HL-60 (cell line): ENCODE measurements around the gene CCDC57.

Source experiments
- DNase-seq, 2 experiments: peaks; one replicate each; pipeline ENCODE4 v3.0.0-alpha.2; 2010 to 2020; ENCODE audit warnings: low read depth in 1 of 2, low spot score in 1 of 2
- H3K27ac ChIP-seq: fragments of 250-450 bp; sonication (Bioruptor Pico); replicated peaks from 2 replicates; pipeline ENCODE4 v1.5.1; 2020; ENCODE audit warnings: mild to moderate bottlenecking, moderate library complexity
- H3K27me3 ChIP-seq: fragments of 250-450 bp; sonication (Bioruptor Pico); 2 replicates; pipeline ENCODE4 v1.5.1; 2021; ENCODE audit warnings: mild to moderate bottlenecking, moderate library complexity; ENCODE audit not compliant: insufficient read depth, poor library complexity, severe bottlenecking
- H3K4me3 ChIP-seq: replicated peaks from 2 replicates; pipeline ENCODE4 v1.5.1; 2011; ENCODE audit warnings: mild to moderate bottlenecking, control low read depth, low read length; ENCODE audit not compliant: insufficient read depth
- GABPA ChIP-seq: IDR thresholded peaks from 2 replicates; pipeline ENCODE4 v1.6.1; 2012; ENCODE audit warnings: low read depth
- POLR2AphosphoS5 ChIP-seq: IDR thresholded peaks from 2 replicates; pipeline ENCODE4 v1.6.1; 2012; ENCODE audit warnings: low read depth
- SPI1 ChIP-seq: IDR thresholded peaks from 2 replicates; pipeline ENCODE4 v1.6.1; 2012; ENCODE audit warnings: low read depth, mild to moderate bottlenecking, borderline replicate concordance
- TF ChIP-seq, protein P1 (sequence below): IDR thresholded peaks from 2 replicates; pipeline ENCODE4 v1.6.1; 2012; ENCODE audit warnings: low read depth; ENCODE audit not compliant: insufficient replicate concordance
- TF ChIP-seq, protein P2 (sequence below): IDR thresholded peaks from one replicate; pipeline ENCODE4 v1.5.1; 2011; ENCODE audit warnings: low read length, control low read depth, inconsistent platforms; ENCODE audit not compliant: insufficient read depth

CCDC57 gene

DNA sequence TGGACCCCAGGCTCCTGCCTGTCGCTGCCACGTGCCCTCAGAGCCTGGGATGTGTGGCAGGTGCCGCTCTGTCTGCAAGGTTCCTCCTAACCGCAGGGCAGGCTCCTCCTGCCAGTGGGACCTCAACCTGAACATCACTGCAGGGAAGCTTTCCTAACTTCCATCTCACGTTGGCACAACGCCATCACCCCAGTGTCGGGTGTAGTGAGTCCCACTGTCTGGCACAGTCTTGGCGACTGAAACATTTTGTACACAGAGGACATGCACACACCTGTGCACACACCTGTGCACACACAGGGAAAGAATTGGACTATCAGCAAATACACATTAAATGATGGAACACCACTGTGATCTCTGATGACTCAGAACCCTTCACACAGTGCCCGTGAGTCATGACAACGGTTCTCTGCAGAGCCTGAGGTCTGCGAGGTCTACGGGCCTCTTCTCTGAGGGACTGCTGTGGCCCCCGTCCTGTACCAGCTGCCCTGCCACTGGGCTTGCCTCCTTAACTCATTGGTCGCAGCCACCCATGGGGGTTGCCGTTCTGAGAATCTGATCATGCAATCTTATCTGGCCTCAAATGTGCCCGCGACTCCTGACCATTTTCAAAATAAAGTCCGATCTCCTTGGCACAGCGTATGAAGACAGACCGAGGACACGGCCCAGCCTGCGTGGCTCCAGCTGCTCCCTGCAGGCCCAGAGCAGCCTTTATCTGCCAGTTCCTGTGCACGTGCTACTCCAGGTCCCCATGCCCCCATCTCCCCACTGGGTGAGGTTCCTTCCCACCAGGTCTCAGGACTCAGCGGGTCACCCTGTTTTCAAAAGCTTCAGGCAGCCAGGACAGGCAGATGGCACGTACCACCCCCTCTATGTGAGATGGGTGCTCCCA lies 7.6 kb downstream of the CCDC57 start:
- TF ChIP-seq, protein P1, sequence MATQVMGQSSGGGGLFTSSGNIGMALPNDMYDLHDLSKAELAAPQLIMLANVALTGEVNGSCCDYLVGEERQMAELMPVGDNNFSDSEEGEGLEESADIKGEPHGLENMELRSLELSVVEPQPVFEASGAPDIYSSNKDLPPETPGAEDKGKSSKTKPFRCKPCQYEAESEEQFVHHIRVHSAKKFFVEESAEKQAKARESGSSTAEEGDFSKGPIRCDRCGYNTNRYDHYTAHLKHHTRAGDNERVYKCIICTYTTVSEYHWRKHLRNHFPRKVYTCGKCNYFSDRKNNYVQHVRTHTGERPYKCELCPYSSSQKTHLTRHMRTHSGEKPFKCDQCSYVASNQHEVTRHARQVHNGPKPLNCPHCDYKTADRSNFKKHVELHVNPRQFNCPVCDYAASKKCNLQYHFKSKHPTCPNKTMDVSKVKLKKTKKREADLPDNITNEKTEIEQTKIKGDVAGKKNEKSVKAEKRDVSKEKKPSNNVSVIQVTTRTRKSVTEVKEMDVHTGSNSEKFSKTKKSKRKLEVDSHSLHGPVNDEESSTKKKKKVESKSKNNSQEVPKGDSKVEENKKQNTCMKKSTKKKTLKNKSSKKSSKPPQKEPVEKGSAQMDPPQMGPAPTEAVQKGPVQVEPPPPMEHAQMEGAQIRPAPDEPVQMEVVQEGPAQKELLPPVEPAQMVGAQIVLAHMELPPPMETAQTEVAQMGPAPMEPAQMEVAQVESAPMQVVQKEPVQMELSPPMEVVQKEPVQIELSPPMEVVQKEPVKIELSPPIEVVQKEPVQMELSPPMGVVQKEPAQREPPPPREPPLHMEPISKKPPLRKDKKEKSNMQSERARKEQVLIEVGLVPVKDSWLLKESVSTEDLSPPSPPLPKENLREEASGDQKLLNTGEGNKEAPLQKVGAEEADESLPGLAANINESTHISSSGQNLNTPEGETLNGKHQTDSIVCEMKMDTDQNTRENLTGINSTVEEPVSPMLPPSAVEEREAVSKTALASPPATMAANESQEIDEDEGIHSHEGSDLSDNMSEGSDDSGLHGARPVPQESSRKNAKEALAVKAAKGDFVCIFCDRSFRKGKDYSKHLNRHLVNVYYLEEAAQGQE: no peak
- TF ChIP-seq POLR2AphosphoS5: 0 out of 2 replicates have a peak, but pooled peaks have one; percentile 9
- Histone ChIP-seq H3K4me3 (no peak overlapping the region), H3K27ac (no peak overlapping the region), H3K27me3 (no peaks in the 10 kb centered on the region)
- DNase-seq: peak; percentile 47 to 63

GRCh38 chr17:82203920-82204319 lies 8.7 kb downstream of the CCDC57 start:
- no peaks in the 10 kb centered on the region for H3K27me3 ChIP-seq
- H3K27ac ChIP-seq: no peak overlapping the region
- no peak for DNase-seq
- TF ChIP-seq, protein P1: no peak
- TF ChIP-seq POLR2AphosphoS5 (no peak), SPI1 (no peak), GABPA (no peak)
- TF ChIP-seq, protein P2, sequence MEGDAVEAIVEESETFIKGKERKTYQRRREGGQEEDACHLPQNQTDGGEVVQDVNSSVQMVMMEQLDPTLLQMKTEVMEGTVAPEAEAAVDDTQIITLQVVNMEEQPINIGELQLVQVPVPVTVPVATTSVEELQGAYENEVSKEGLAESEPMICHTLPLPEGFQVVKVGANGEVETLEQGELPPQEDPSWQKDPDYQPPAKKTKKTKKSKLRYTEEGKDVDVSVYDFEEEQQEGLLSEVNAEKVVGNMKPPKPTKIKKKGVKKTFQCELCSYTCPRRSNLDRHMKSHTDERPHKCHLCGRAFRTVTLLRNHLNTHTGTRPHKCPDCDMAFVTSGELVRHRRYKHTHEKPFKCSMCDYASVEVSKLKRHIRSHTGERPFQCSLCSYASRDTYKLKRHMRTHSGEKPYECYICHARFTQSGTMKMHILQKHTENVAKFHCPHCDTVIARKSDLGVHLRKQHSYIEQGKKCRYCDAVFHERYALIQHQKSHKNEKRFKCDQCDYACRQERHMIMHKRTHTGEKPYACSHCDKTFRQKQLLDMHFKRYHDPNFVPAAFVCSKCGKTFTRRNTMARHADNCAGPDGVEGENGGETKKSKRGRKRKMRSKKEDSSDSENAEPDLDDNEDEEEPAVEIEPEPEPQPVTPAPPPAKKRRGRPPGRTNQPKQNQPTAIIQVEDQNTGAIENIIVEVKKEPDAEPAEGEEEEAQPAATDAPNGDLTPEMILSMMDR: no peak
- H3K4me3 ChIP-seq: no peak overlapping the region

GRCh38 chr17:82202981-82203380 lies 9.7 kb downstream of the CCDC57 start:
- H3K27ac ChIP-seq: no peak overlapping the region
- no peak overlapping the region for H3K4me3 ChIP-seq
- DNase-seq: no peak
- TF ChIP-seq, protein P1: no peak
- TF ChIP-seq, protein P2: no peak
- H3K27me3 ChIP-seq: no peaks in the 10 kb centered on the region
